GM12878 (cell line): ENCODE measurements around the gene PLXNC1. TPM values are rescaled to one million over a fixed set of nuclear protein-coding genes. Genes with fewer than 3 reads are reported as not detected.

Experiments used
- ATAC-seq: fragments of 200-7000 bp; cut with Tn5 transposase; 3 replicates; pipeline ENCODE4 v1.9.1; 2020; ENCODE audit warnings: mild to moderate bottlenecking, moderate library complexity
- BruUV-seq: library from RNA; stranded (reverse); fragments of 400-500 nt; replicated peaks from 2 replicates; lab custom pipeline; 2021; lab: Mats Ljungman, UMichigan
- CTCF ChIA-PET: fragments of 300-600 bp; sonication (Branson Sonifier 250); formaldehyde crosslinking; extraction: SDS; loops from one replicate; lab custom pipeline; 2021; ENCODE audit warnings: inconsistent platforms; lab: Yijun Ruan, JAX
- POLR2A ChIA-PET: fragments of 350-600 bp; formaldehyde crosslinking; extraction: SDS; loops from one replicate; lab custom pipeline; 2021; ENCODE audit warnings: inconsistent platforms; lab: Charles Lee
- RAD21 ChIA-PET: fragments of 300-600 bp; sonication (Branson Sonifier 250); formaldehyde crosslinking; loops from one replicate; lab custom pipeline; 2023; ENCODE audit warnings: antibody characterized with exemption; ENCODE audit not compliant: unreplicated experiment; lab: Charles Lee
- SMC1A ChIA-PET: fragments of 300-600 bp; sonication (Branson Sonifier 250); formaldehyde crosslinking; loops from one replicate; lab custom pipeline; 2023; ENCODE audit not compliant: unreplicated experiment, uncharacterized antibody; lab: Charles Lee
- DNase-seq: peaks from one replicate; pipeline ENCODE4 v3.0.0-alpha.2; 2011; ENCODE audit warnings: low read depth, low spot score
- FAIRE-seq: peaks from 3 replicates; lab custom pipeline; 2011; peaks lifted over from hg19 to GRCh38; lab: Jason Lieb, UNC
- H2AFZ ChIP-seq: 2 replicates; pipeline ENCODE4 v1.6.0; 2011; ENCODE audit warnings: low read depth, low read length, control low read depth; ENCODE audit not compliant: control insufficient read depth
- H3K27ac ChIP-seq: 2 replicates; pipeline ENCODE4 v1.5.1; 2011; ENCODE audit warnings: control low read depth; ENCODE audit not compliant: control insufficient read depth, insufficient read depth
- H3K27me3 ChIP-seq, 2 experiments: replicated peaks in 1 of 2; 2 replicates each; pipeline versions ENCODE4 v1.6.0 to v1.6.1; 2011; ENCODE audit warnings: low read length in 1 of 2; ENCODE audit not compliant: control insufficient read depth in 2 of 2, insufficient read depth in 2 of 2
- H3K36me3 ChIP-seq, 2 experiments: 2 replicates each; pipeline ENCODE4 v1.5.1; 2011; ENCODE audit warnings: low read length in 1 of 2; ENCODE audit not compliant: control insufficient read depth in 2 of 2, insufficient read depth in 2 of 2
- H3K4me1 ChIP-seq: 2 replicates; pipeline ENCODE4 v1.6.1; 2011; ENCODE audit warnings: mild to moderate bottlenecking, low read length, moderate library complexity, mixed read lengths; ENCODE audit not compliant: control insufficient read depth, insufficient read depth
- H3K4me2 ChIP-seq: 2 replicates; pipeline ENCODE4 v1.6.0; 2011; ENCODE audit warnings: control low read depth; ENCODE audit not compliant: control insufficient read depth, insufficient read depth
- H3K4me3 ChIP-seq: fragments of 200-600 bp; sonication (generic); 2 replicates; pipeline ENCODE4 v1.5.1; 2016
- H3K79me2 ChIP-seq: 2 replicates; pipeline ENCODE4 v1.6.0; 2011; ENCODE audit warnings: low read length; ENCODE audit not compliant: control insufficient read depth, insufficient read depth
- H3K9ac ChIP-seq: 2 replicates; pipeline ENCODE4 v1.8.0; 2011; ENCODE audit warnings: low read length, control low read depth, mixed read lengths; ENCODE audit not compliant: control insufficient read depth, insufficient read depth
- H3K9me3 ChIP-seq: replicated peaks from 3 replicates; pipeline ENCODE4 v1.5.1; 2011; ENCODE audit warnings: mild to moderate bottlenecking, low read length; ENCODE audit not compliant: control insufficient read depth, insufficient read depth
- H4K20me1 ChIP-seq: 2 replicates; pipeline ENCODE4 v1.6.0; 2011; ENCODE audit not compliant: control insufficient read depth, insufficient read depth
- BCLAF1 ChIP-seq: fragments of 450-650 bp; IDR thresholded peaks from 2 replicates; pipeline ENCODE4 v1.6.1; 2017; ENCODE audit warnings: antibody characterized with exemption, mild to moderate bottlenecking, moderate library complexity
- HCFC1 ChIP-seq: fragments of 150-350 bp; IDR thresholded peaks from 2 replicates; pipeline ENCODE4 v1.6.1; 2014; ENCODE audit warnings: low read length
- IRF3 ChIP-seq: fragments of 450-650 bp; IDR thresholded peaks from 2 replicates; pipeline ENCODE4 v1.6.1; 2014; ENCODE audit warnings: mild to moderate bottlenecking
- KAT2A ChIP-seq: conservative IDR thresholded peaks from 2 replicates; pipeline ENCODE4 v1.6.1; 2011; ENCODE audit warnings: low read depth, low read length; ENCODE audit not compliant: control insufficient read depth
- NFIC ChIP-seq: IDR thresholded peaks from 2 replicates; pipeline ENCODE4 v1.6.1; 2012; ENCODE audit warnings: low read depth, mild to moderate bottlenecking, inconsistent platforms, low read length, moderate library complexity
- NRF1 ChIP-seq: conservative IDR thresholded peaks from 2 replicates; pipeline ENCODE4 v1.6.1; 2011; ENCODE audit warnings: mild to moderate bottlenecking, low read depth, low read length, improper control_type of control experiment
- RCOR1 ChIP-seq: conservative IDR thresholded peaks from 2 replicates; pipeline ENCODE4 v1.6.1; 2012; ENCODE audit warnings: low read depth, low read length, improper control_type of control experiment
- SMC3 ChIP-seq: IDR thresholded peaks from 2 replicates; pipeline ENCODE4 v1.6.1; 2011; ENCODE audit warnings: low read length, improper control_type of control experiment, borderline replicate concordance
- TCF7 ChIP-seq: IDR thresholded peaks from 2 replicates; pipeline ENCODE4 v1.6.1; 2014; ENCODE audit warnings: antibody characterized with exemption, borderline replicate concordance
- YY1 ChIP-seq: IDR thresholded peaks from 2 replicates; pipeline ENCODE4 v1.6.1; 2011; ENCODE audit warnings: low read depth, mild to moderate bottlenecking, low read length
- ZBTB33 ChIP-seq: fragments of 450-650 bp; IDR thresholded peaks from 2 replicates; pipeline ENCODE4 v1.6.1; 2017; ENCODE audit warnings: mild to moderate bottlenecking
- ZNF592 ChIP-seq: fragments of 450-650 bp; IDR thresholded peaks from 2 replicates; pipeline ENCODE4 v1.6.1; 2017; ENCODE audit warnings: mild to moderate bottlenecking, moderate library complexity
- WGBS: methylation state at CpG from one replicate; pipeline ENCODE4 v1.1.6; 2016; ENCODE audit warnings: low lambda C conversion rate; ENCODE audit not compliant: insufficient replicate concordance, insufficient coverage; ENCODE audit errors: missing lambda C conversion rate; 5-methylcytosine and 5-hydroxymethylcytosine counted together
- in situ Hi-C: fragments of 300-500 bp; cut with MboI; formaldehyde crosslinking; loops from 9 replicates; pipeline ENCODE4 v1.14.3; 2018; ENCODE audit warnings: mixed read lengths
- intact Hi-C: fragments of 100-400 bp; cut with micrococcal nuclease; formaldehyde crosslinking; loops from one replicate; pipeline ENCODE4 v1.14.2; 2022; ENCODE audit not compliant: unreplicated experiment
- polyA plus RNA-seq, 11 experiments: library from polyadenylated mRNA; depleted of rRNA in 4 of 11; unstranded in 6 of 11; stranded (reverse) in 5 of 11; fragments of >200 nt; fragmentation: Nextera tagmentation in 4 of 11; fragmentation: Illumina TruSeq in 1 of 11; extraction: Ambion mirVana in 4 of 11; extraction: Trizol in 1 of 11; gene quantifications; 1 replicate in 1 of 11; 2 replicates in 10 of 11; pipeline versions ENCODE4 v1.2.1 to v1.2.3, GENCODE V29; 2011 to 2016; ENCODE audit warnings: inconsistent platforms in 2 of 11, missing spikeins in 2 of 11, low read depth in 1 of 11
- total RNA-seq, 4 experiments: library from RNA; depleted of rRNA in 3 of 4; stranded (reverse); fragments of >200 nt in 3 of 4; fragmentation: Illumina TruSeq in 1 of 4; extraction: Trizol in 1 of 4; gene quantifications; 2 replicates each; pipeline versions ENCODE4 v1.2.1 to v1.2.3, GENCODE V29; 2013 to 2021

PLXNC1 gene
- total and polyA plus RNA-seq, 10 of the 15 experiments (the other 5 are each of a cell fraction or from before 2014, with no cell fraction given), result 5.2 to 41.2 (median 24.6) TPM

GRCh38 chr12:94100990-94101737 lies 47.2 kb upstream of the PLXNC1 start:
- Histone ChIP-seq H2AFZ (peak overlapping the region; percentile 95), H3K9ac (peak overlapping the region; percentile 35), H3K4me2 (peak overlapping the region; percentile 98), H3K9me3 (no peaks in the 10 kb centered on the region), H3K79me2 (no peaks in the 10 kb centered on the region), H3K4me1 (no peaks in the 10 kb centered on the region; the same call in 1 of the 2 replicates), H3K27ac (no peak overlapping the region), H3K4me3 (peak overlapping the region; percentile 78), H3K36me3 (no peaks in the 10 kb centered on the region), H4K20me1 (no peaks in the 10 kb centered on the region), H3K27me3 (peaks cover 0 to 2% of the 10 kb centered on the region in 2 experiments; a peak in 2 of 4 replicates)
- SMC1A ChIA-PET, result interaction anchor here (0.6 to 6.1 kb wide), 44 partner anchors 8 to 1323 kb away, joined by 3 to 115 read pairs (median 4); partner anchors contain the start of gene SOCS2
- no TSS peak for BruUV-seq
- FAIRE-seq, result peak; percentile 66
- RAD21 ChIA-PET, result interaction anchor here (0.7 to 5.3 kb wide), 36 partner anchors 11 to 1452 kb away, joined by 3 to 126 read pairs (median 4); partner anchors contain the start of gene SOCS2
- ATAC-seq, result peak; percentile 93
- 24% methylated on average over 38 of the region's 38 CpGs for WGBS
- CTCF ChIA-PET, result interaction anchor here (0.5 to 5.9 kb wide), 92 partner anchors 10 to 1384 kb away, joined by 3 to 202 read pairs (median 4); partner anchors contain the start of gene SOCS2
- intact Hi-C loops, result loop anchor here (1.0 to 10.0 kb wide), 6 partner anchors 124 to 1314 kb away; no protein-coding TSS in a partner anchor
- in situ Hi-C loops, result loop anchor here (5.0 kb wide), 4 partner anchors 329 to 1114 kb away; no protein-coding TSS in a partner anchor
- DNase-seq, result no peak
- POLR2A ChIA-PET, result interaction anchor here (1.0 kb wide), 1 partner anchor 532 kb away, joined by 3 read pairs; no protein-coding TSS in a partner anchor
- no peak for TF ChIP-seq ZNF592
- no peak for TF ChIP-seq YY1
- no peak for TF ChIP-seq RCOR1
- no peak for TF ChIP-seq BCLAF1
- TF ChIP-seq ZBTB33, result no peak
- TF ChIP-seq SMC3, result peak; percentile 78
- no peak for TF ChIP-seq NFIC
- TF ChIP-seq IRF3, result no peak
- TF ChIP-seq TCF7, result no peak
- TF ChIP-seq NRF1, result no peak
- no peak for TF ChIP-seq KAT2A
- TF ChIP-seq HCFC1, result no peak
